Measurements from ENCODE around the gene LRP1. TPM values are rescaled to one million over a fixed set of nuclear protein-coding genes. Genes with fewer than 3 reads are reported as not detected.

LRP1 gene
- polyA plus RNA-seq, 1 experiment = 117 TPM

DNA sequence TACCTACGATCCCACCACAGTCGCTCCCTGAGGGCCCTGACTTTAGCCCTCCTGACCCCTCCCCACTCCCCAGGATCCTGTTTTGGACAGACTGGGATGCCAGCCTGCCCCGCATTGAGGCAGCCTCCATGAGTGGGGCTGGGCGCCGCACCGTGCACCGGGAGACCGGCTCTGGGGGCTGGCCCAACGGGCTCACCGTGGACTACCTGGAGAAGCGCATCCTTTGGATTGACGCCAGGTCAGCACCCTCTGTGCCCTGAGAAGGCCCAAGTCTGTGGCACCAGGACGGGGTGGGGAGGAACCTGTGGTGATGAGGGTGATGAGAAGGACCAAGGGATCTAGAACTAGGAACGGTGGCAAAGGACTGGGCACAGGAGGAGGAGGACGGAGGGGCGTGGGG lies 49.1 kb downstream of the LRP1 start:
- Histone ChIP-seq H3K4me3 (ENCODE audit: low read depth, low read length) (no peak overlapping the region), H3K36me3 (ENCODE audit: control insufficient read depth, insufficient read depth, low read length) (peaks cover 80% of the 10 kb centered on the region), H3K27me3 (ENCODE audit: control insufficient read depth, insufficient read depth, low read length) (no peaks in the 10 kb centered on the region)
- ChIA-PET POLR2A (no interaction called here), CTCF (interaction anchor here (2.3 to 11.4 kb wide), 3 partner anchors 10 to 53 kb away, joined by 8 to 357 read pairs (median 43); partner anchors contain the start of gene LRP1)
- TF ChIP-seq, protein P1, sequence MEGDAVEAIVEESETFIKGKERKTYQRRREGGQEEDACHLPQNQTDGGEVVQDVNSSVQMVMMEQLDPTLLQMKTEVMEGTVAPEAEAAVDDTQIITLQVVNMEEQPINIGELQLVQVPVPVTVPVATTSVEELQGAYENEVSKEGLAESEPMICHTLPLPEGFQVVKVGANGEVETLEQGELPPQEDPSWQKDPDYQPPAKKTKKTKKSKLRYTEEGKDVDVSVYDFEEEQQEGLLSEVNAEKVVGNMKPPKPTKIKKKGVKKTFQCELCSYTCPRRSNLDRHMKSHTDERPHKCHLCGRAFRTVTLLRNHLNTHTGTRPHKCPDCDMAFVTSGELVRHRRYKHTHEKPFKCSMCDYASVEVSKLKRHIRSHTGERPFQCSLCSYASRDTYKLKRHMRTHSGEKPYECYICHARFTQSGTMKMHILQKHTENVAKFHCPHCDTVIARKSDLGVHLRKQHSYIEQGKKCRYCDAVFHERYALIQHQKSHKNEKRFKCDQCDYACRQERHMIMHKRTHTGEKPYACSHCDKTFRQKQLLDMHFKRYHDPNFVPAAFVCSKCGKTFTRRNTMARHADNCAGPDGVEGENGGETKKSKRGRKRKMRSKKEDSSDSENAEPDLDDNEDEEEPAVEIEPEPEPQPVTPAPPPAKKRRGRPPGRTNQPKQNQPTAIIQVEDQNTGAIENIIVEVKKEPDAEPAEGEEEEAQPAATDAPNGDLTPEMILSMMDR (IDR thresholded peaks at IDR 0.05; ENCODE audit: insufficient read depth, low read depth, low read length) = no peak
- no peak for DNase-seq (ENCODE audit: low read depth)

- H3K36me3 ChIP-seq (ENCODE audit: control insufficient read depth, insufficient read depth, low read length) = peaks cover 78% of the 10 kb centered on the region
- H3K27me3 ChIP-seq (ENCODE audit: control insufficient read depth, insufficient read depth, low read length) = no peaks in the 10 kb centered on the region
- ChIA-PET POLR2A (no interaction called here), CTCF (interaction anchor here (1.0 to 11.4 kb wide), 4 partner anchors 10 to 66 kb away, joined by 4 to 357 read pairs (median 10); partner anchors contain the start of gene LRP1)
- no peak overlapping the region for H3K4me3 ChIP-seq (ENCODE audit: low read depth, low read length)
- TF ChIP-seq, protein P1 (IDR thresholded peaks at IDR 0.05; ENCODE audit: insufficient read depth, low read depth, low read length) = no peak
- no peak for DNase-seq (ENCODE audit: low read depth)
Measured at GRCh38 chr12:57178213-57178612, 49.9 kb downstream of the LRP1 start.

- ChIA-PET POLR2A (no interaction called here), CTCF (interaction anchor here (0.8 to 12.5 kb wide), 6 partner anchors 10 to 67 kb away, joined by 4 to 357 read pairs (median 10); partner anchors contain the start of gene LRP1)
- TF ChIP-seq, protein P1 (IDR thresholded peaks at IDR 0.05; ENCODE audit: insufficient read depth, low read depth, low read length) = no peak
- DNase-seq (ENCODE audit: low read depth) = no peak
- H3K4me3 ChIP-seq (ENCODE audit: low read depth, low read length) = no peak overlapping the region
- no peaks in the 10 kb centered on the region for H3K27me3 ChIP-seq (ENCODE audit: control insufficient read depth, insufficient read depth, low read length)
- peaks cover 81% of the 10 kb centered on the region for H3K36me3 ChIP-seq (ENCODE audit: control insufficient read depth, insufficient read depth, low read length)
Measured at GRCh38 chr12:57179331-57180086, 51.2 kb downstream of the LRP1 start.

GRCh38 chr12:57180321-57180989 lies 52.2 kb downstream of the LRP1 start:
- no peak for DNase-seq (ENCODE audit: low read depth)
- POLR2A ChIA-PET = no interaction called here
- Histone ChIP-seq H3K4me3 (ENCODE audit: low read depth, low read length) (no peak overlapping the region), H3K27me3 (ENCODE audit: control insufficient read depth, insufficient read depth, low read length) (no peaks in the 10 kb centered on the region), H3K36me3 (ENCODE audit: control insufficient read depth, insufficient read depth, low read length) (peaks cover 82% of the 10 kb centered on the region)
- TF ChIP-seq, protein P1 (IDR thresholded peaks at IDR 0.05; ENCODE audit: insufficient read depth, low read depth, low read length) = no peak
- CTCF ChIA-PET = interaction anchor here (0.8 to 12.5 kb wide), 6 partner anchors 10 to 111 kb away, joined by 3 to 181 read pairs (median 10); partner anchors contain the start of genes LRP1 and STAT6

DNA sequence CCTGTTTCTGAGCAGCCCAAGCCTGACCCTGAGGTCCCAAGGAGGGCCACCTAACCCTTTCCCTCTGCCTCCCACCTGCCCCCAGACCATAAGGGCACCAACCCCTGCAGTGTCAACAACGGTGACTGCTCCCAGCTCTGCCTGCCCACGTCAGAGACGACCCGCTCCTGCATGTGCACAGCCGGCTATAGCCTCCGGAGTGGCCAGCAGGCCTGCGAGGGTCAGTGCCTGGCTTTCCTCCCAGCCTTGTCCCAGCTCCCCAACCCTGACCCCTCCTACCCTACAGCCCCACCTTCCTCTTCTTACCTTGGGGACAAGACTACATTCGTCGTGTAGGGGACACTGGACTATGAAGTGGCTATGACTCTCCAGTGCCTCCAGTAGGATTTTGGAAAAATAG lies 52.8 kb downstream of the LRP1 start:
- CTCF ChIA-PET = interaction anchor here (0.9 to 12.5 kb wide), 10 partner anchors 8 to 112 kb away, joined by 3 to 181 read pairs (median 5); partner anchors contain the start of genes LRP1 and STAT6
- POLR2A ChIA-PET = interaction anchor here (0.6 kb wide), 1 partner anchor 53 kb away, joined by 5 read pairs; the partner anchor contains the start of gene LRP1
- Histone ChIP-seq H3K36me3 (ENCODE audit: control insufficient read depth, insufficient read depth, low read length) (peaks cover 82% of the 10 kb centered on the region), H3K4me3 (ENCODE audit: low read depth, low read length) (no peak overlapping the region), H3K27me3 (ENCODE audit: control insufficient read depth, insufficient read depth, low read length) (no peaks in the 10 kb centered on the region)
- no peak for DNase-seq (ENCODE audit: low read depth)
- TF ChIP-seq, protein P1 (IDR thresholded peaks at IDR 0.05; ENCODE audit: insufficient read depth, low read depth, low read length) = no peak
